ENCODE measurements around the gene TMEM151B. TPM values are rescaled to one million over a fixed set of nuclear protein-coding genes. Genes with fewer than 3 reads are reported as not detected.

Gene TMEM151B
- total RNA-seq, 4 donors from 2014 or later = 0.10 to 0.15 TPM; not detected in 2

DNA sequence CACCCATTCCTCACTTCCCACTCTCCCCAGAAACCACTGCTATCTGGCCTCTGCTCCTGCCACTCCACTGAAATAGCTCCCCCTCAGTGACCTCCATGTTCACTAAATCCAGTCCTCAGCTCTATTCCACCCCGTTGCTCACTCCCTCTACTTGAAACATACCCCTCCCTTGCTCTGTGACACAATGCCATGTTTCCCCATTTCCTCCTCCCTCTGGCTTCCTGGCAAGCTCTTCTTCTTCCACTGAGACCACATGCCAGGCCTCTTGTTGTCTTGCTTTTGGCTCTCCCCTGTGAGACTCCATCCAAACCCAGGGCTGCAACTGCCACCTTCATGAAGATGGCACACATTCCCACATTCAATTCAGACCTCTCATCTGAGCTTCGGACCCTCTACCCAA, 13.9 kb downstream of the TMEM151B start:
- peaks cover 10% of the 10 kb centered on the region for H3K27me3 ChIP-seq
- no peaks in the 10 kb centered on the region for H3K4me1 ChIP-seq
- no peak overlapping the region for H3K27ac ChIP-seq
- no peak overlapping the region for H3K4me3 ChIP-seq
- no peak for DNase-seq (ENCODE audit: low spot score in 2 of 2)
- 58% methylated on average over 2 of the region's 2 CpGs for WGBS
- TF ChIP-seq EP300 (IDR thresholded peaks at IDR 0.05) (no peak), POLR2A (IDR thresholded peaks at IDR 0.05) (no peak), POLR2AphosphoS5 (IDR thresholded peaks at IDR 0.05) (no peak)
- TF ChIP-seq, protein P1, sequence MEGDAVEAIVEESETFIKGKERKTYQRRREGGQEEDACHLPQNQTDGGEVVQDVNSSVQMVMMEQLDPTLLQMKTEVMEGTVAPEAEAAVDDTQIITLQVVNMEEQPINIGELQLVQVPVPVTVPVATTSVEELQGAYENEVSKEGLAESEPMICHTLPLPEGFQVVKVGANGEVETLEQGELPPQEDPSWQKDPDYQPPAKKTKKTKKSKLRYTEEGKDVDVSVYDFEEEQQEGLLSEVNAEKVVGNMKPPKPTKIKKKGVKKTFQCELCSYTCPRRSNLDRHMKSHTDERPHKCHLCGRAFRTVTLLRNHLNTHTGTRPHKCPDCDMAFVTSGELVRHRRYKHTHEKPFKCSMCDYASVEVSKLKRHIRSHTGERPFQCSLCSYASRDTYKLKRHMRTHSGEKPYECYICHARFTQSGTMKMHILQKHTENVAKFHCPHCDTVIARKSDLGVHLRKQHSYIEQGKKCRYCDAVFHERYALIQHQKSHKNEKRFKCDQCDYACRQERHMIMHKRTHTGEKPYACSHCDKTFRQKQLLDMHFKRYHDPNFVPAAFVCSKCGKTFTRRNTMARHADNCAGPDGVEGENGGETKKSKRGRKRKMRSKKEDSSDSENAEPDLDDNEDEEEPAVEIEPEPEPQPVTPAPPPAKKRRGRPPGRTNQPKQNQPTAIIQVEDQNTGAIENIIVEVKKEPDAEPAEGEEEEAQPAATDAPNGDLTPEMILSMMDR (IDR thresholded peaks at IDR 0.05) = no peak
- H3K9me3 ChIP-seq = no peaks in the 10 kb centered on the region
- H3K36me3 ChIP-seq = no peaks in the 10 kb centered on the region

DNA sequence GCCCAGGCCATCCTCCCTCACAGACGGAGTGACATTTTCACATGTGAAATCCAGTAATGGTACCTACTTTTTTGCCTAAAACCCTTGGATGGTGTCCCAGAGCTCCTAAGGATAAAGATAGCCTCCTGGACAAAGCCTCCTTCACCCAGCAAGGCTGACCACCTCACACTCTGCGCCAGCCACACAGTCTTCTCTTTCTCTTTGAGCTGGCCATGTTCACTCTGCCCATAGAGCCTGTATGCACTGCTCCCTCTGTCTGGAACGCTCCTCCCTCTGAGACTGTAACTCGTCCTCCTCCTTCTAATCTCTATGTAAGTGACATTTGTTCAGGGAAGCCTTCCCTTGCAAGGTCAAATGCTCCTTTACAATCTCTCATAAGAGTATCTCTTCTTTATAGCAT, 14.6 kb downstream of the TMEM151B start:
- 55% methylated on average over 4 of the region's 4 CpGs for WGBS
- no peak for TF ChIP-seq POLR2AphosphoS5 (IDR thresholded peaks at IDR 0.05)
- no peak for TF ChIP-seq POLR2A (IDR thresholded peaks at IDR 0.05)
- no peak for TF ChIP-seq EP300 (IDR thresholded peaks at IDR 0.05)
- TF ChIP-seq, protein P1 (IDR thresholded peaks at IDR 0.05) = no peak
- H3K36me3 ChIP-seq = no peaks in the 10 kb centered on the region
- no peaks in the 10 kb centered on the region for H3K9me3 ChIP-seq
- no peak overlapping the region for H3K27ac ChIP-seq
- peaks cover 18% of the 10 kb centered on the region for H3K27me3 ChIP-seq
- DNase-seq (ENCODE audit: low spot score in 2 of 2) = no peak
- H3K4me3 ChIP-seq = no peak overlapping the region
- peaks cover 3% of the 10 kb centered on the region for H3K4me1 ChIP-seq

DNA sequence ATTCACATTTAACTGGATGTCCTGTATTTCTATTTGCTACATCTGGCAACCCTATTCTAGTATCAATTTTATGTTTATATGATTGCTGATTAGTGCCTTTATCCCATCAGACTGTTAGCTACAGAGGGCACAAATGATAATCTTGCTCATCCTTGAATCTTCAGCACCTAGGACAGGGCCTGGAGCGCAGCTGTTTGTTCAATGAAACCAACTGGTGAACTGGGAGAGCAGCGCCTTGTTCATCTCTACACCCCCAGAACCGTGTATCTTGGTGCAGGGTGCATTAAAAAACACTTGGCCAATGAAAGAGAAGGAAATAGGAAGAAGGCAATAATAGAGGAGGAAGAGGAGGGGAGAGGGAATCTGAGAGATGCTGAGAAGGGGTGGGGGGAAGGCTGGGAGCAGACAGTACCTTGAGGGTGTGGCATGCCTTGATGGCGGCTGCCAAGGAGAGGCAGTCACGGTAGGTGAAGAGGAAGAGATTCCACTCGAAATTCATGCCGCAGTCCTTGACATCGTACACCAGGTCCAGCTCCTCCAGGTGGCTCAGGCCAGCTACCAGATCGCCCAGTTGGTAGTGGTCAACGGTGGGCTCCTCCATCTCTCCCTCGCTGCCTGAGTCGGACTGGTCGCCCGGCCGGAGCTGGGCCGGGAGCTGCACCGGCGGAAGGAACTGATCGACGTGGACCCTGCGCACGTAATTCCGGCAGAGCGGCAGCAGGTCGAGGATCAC, 15.5 kb downstream of the TMEM151B start:
- no peaks in the 10 kb centered on the region for H3K36me3 ChIP-seq
- peaks cover 3% of the 10 kb centered on the region for H3K4me1 ChIP-seq
- H3K27me3 ChIP-seq = peaks cover 26% of the 10 kb centered on the region
- no peaks in the 10 kb centered on the region for H3K9me3 ChIP-seq
- no peak for DNase-seq (ENCODE audit: low spot score in 2 of 2)
- no peak overlapping the region for H3K27ac ChIP-seq
- TF ChIP-seq, protein P1 (IDR thresholded peaks at IDR 0.05) = no peak
- TF ChIP-seq POLR2A (IDR thresholded peaks at IDR 0.05) (no peak), EP300 (IDR thresholded peaks at IDR 0.05) (no peak), POLR2AphosphoS5 (IDR thresholded peaks at IDR 0.05) (no peak)
- WGBS = 78% methylated on average over 24 of the region's 25 CpGs
- no peak overlapping the region for H3K4me3 ChIP-seq

DNA sequence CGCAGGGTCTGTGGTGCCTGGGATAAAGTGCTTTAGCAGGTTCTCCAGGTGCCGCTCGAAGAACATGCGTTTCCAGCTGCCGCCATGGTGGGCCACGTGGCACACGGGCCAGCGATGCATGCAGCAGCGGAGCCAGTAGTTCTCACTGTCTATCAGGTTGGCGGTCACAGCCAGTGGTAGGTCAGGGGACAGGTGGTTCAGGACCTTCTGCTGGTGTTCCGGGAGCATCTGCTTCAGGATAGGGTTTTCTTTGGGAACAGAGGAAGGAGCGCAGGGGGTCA, 16.0 kb downstream of the TMEM151B start:
- H3K27me3 ChIP-seq = peaks cover 31% of the 10 kb centered on the region
- H3K36me3 ChIP-seq = no peaks in the 10 kb centered on the region
- H3K9me3 ChIP-seq = no peaks in the 10 kb centered on the region
- 89% methylated on average over 12 of the region's 12 CpGs for WGBS
- DNase-seq (ENCODE audit: low spot score in 2 of 2) = no peak
- TF ChIP-seq POLR2AphosphoS5 (IDR thresholded peaks at IDR 0.05) (no peak), EP300 (IDR thresholded peaks at IDR 0.05) (no peak), POLR2A (IDR thresholded peaks at IDR 0.05) (no peak)
- TF ChIP-seq, protein P1 (IDR thresholded peaks at IDR 0.05) = no peak
- no peak overlapping the region for H3K27ac ChIP-seq
- no peak overlapping the region for H3K4me3 ChIP-seq
- H3K4me1 ChIP-seq = peaks cover 3% of the 10 kb centered on the region

DNA sequence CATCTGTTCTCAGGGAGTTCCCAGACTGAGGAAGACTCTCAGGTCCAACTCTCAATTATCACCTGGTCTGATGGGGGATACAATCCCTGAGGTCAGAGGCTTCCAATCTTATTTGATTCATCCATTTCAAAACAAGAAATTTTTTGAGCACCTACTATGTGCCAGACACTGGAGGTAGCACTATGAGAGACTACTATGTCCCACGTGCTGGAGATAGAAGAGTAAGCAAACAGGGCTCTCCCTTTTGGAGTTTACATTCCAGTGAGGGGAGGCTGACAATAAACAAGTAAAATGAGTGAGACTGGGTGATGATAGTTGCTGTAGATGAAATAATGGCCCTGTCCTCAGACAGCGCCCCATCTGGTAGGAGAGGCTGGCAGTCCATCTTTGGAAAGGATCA, 16.5 kb downstream of the TMEM151B start:
- Histone ChIP-seq H3K4me3 (no peak overlapping the region), H3K27ac (no peak overlapping the region), H3K27me3 (peaks cover 37% of the 10 kb centered on the region), H3K9me3 (no peaks in the 10 kb centered on the region), H3K4me1 (peaks cover 3% of the 10 kb centered on the region), H3K36me3 (no peaks in the 10 kb centered on the region)
- TF ChIP-seq POLR2A (IDR thresholded peaks at IDR 0.05) = no peak
- TF ChIP-seq, protein P1 (IDR thresholded peaks at IDR 0.05) = no peak
- no peak for TF ChIP-seq POLR2AphosphoS5 (IDR thresholded peaks at IDR 0.05)
- no peak for TF ChIP-seq EP300 (IDR thresholded peaks at IDR 0.05)
- 42% methylated on average over 2 of the region's 2 CpGs for WGBS
- no peak for DNase-seq (ENCODE audit: low spot score in 2 of 2)
